Neural cell (in vitro differentiated cells): ENCODE results near the gene CREBL2.

Source experiments
- CTCF ChIP-seq: fragments of 450-650 bp; IDR thresholded peaks from 2 replicates; pipeline ENCODE4 v1.5.1; 2014; ENCODE audit warnings: antibody characterized with exemption, mild to moderate bottlenecking, moderate library complexity; ENCODE audit not compliant: poor library complexity, severe bottlenecking
- EP300 ChIP-seq: fragments of 450-650 bp; conservative IDR thresholded peaks from 2 replicates; pipeline ENCODE4 v1.6.1; 2014; ENCODE audit warnings: antibody characterized with exemption, mild to moderate bottlenecking, moderate library complexity; ENCODE audit not compliant: poor library complexity, severe bottlenecking
- EZH2 ChIP-seq: fragments of 200-600, 300-800 bp; shearing (Covaris generic), sonication (generic); IDR thresholded peaks from 2 replicates; pipeline ENCODE4 v1.6.1; 2014; ENCODE audit warnings: antibody characterized with exemption, low read length, borderline replicate concordance, mild to moderate bottlenecking; ENCODE audit not compliant: insufficient read depth, poor library complexity, severe bottlenecking
- POLR2AphosphoS5 ChIP-seq: IDR thresholded peaks from 2 replicates; pipeline ENCODE4 v1.6.1; 2012
- RAD21 ChIP-seq: fragments of 450-650 bp; conservative IDR thresholded peaks from 2 replicates; pipeline ENCODE4 v1.6.1; 2014; ENCODE audit warnings: antibody characterized with exemption, mild to moderate bottlenecking, moderate library complexity
- SMC3 ChIP-seq: fragments of 450-650 bp; conservative IDR thresholded peaks from 2 replicates; pipeline ENCODE4 v1.6.1; 2014; ENCODE audit warnings: antibody characterized with exemption, mild to moderate bottlenecking, moderate library complexity; ENCODE audit not compliant: poor library complexity
- TAF1 ChIP-seq: IDR thresholded peaks from 2 replicates; pipeline ENCODE4 v1.6.1; 2012; ENCODE audit warnings: low read depth
- TF ChIP-seq, protein P1 (sequence below): IDR thresholded peaks from 2 replicates; pipeline ENCODE4 v1.6.1; 2012; ENCODE audit warnings: borderline replicate concordance

DNA sequence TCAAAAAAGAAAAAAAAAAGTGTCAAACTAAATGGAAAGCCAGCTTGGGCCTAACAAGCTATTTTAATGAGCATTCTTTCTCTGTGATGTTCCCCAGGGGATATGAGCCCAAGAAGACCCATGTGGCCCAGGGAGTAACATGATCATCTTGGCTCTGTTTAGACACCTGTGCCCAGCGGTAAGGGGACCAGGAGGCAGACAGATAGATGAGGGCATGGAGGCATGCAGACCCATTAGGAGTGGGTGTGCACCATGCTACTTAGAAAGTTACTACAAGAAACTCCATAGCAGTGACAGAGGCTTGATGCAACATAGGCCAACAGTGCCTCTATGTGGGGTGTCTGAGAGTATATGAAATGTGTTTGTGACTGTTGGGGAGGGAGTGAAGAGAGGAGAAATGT is 3.1 kb upstream of the CREBL2 start:
- TF ChIP-seq CTCF (no peak), EZH2 (no peak), EP300 (no peak), POLR2AphosphoS5 (no peak), SMC3 (no peak), RAD21 (no peak), TAF1 (no peak)
- TF ChIP-seq, protein P1, sequence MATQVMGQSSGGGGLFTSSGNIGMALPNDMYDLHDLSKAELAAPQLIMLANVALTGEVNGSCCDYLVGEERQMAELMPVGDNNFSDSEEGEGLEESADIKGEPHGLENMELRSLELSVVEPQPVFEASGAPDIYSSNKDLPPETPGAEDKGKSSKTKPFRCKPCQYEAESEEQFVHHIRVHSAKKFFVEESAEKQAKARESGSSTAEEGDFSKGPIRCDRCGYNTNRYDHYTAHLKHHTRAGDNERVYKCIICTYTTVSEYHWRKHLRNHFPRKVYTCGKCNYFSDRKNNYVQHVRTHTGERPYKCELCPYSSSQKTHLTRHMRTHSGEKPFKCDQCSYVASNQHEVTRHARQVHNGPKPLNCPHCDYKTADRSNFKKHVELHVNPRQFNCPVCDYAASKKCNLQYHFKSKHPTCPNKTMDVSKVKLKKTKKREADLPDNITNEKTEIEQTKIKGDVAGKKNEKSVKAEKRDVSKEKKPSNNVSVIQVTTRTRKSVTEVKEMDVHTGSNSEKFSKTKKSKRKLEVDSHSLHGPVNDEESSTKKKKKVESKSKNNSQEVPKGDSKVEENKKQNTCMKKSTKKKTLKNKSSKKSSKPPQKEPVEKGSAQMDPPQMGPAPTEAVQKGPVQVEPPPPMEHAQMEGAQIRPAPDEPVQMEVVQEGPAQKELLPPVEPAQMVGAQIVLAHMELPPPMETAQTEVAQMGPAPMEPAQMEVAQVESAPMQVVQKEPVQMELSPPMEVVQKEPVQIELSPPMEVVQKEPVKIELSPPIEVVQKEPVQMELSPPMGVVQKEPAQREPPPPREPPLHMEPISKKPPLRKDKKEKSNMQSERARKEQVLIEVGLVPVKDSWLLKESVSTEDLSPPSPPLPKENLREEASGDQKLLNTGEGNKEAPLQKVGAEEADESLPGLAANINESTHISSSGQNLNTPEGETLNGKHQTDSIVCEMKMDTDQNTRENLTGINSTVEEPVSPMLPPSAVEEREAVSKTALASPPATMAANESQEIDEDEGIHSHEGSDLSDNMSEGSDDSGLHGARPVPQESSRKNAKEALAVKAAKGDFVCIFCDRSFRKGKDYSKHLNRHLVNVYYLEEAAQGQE, result no peak
